Mucosa of rectum (tissue), 2 donors: ENCODE results near the gene F2R.
A peak's percentile ranks its signal among the peaks of the same experiment; 100 is the strongest.

Experiments
- H3K27ac ChIP-seq, 2 donors: one replicate each; pipeline ENCODE4 v1.7.0; 2013; ENCODE audit warnings: inconsistent platforms in 2 of 2, low read depth in 2 of 2, low read length in 2 of 2
- H3K27me3 ChIP-seq, 2 donors: one replicate each; pipeline ENCODE4 v1.7.0; 2013; ENCODE audit warnings: low read length in 2 of 2; ENCODE audit not compliant: control insufficient read depth in 2 of 2, insufficient read depth in 2 of 2
- H3K36me3 ChIP-seq, 2 donors: one replicate each; pipeline ENCODE4 v1.7.0; 2013; ENCODE audit warnings: low read length in 2 of 2; ENCODE audit not compliant: control insufficient read depth in 2 of 2, insufficient read depth in 2 of 2
- H3K4me1 ChIP-seq, 2 donors: one replicate each; pipeline ENCODE4 v1.7.0; 2013; ENCODE audit warnings: low read length in 2 of 2, mild to moderate bottlenecking in 1 of 2; ENCODE audit not compliant: control insufficient read depth in 2 of 2, insufficient read depth in 2 of 2
- H3K4me3 ChIP-seq, 2 donors: one replicate each; pipeline ENCODE4 v1.7.0; 2013; ENCODE audit warnings: low read length in 2 of 2
- H3K9ac ChIP-seq, 2 donors: one replicate each; pipeline ENCODE4 v1.7.0; 2013; ENCODE audit warnings: low read length in 2 of 2, low read depth in 1 of 2, mild to moderate bottlenecking in 1 of 2
- H3K9me3 ChIP-seq, 2 donors: one replicate each; pipeline ENCODE4 v1.7.0; 2013; ENCODE audit warnings: low read length in 2 of 2; ENCODE audit not compliant: control insufficient read depth in 2 of 2
- donor health status: healthy.
- donor health status: Normal muscosa, but diverticular disease.

F2R gene

DNA sequence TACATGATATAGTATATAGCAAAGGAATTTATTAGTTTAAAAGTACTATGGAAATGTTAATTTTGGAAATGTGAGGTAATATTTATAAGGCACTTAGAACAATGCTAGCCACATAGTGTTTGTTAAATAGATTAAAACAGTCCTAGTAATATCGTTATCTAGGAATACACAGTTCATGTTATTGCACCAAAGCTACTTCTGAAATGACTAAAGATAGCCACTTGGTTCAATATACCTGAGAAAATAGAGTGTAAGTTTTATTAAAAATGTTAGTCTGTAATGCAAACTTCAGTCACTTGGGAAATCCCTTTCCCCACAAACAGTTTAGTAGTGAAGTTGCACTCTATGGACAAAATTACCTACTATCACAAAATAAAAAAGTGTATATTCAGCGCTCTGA, 15.4 kb upstream of the F2R start:
- Histone ChIP-seq H3K36me3 (peaks cover 17 to 21% of the 10 kb centered on the region in 2 donors), H3K9ac (no peak overlapping the region), H3K27ac (no peak overlapping the region), H3K27me3 (no peaks in the 10 kb centered on the region), H3K4me1 (no peaks in the 10 kb centered on the region), H3K9me3 (no peaks in the 10 kb centered on the region), H3K4me3 (no peak overlapping the region)

- H3K27ac ChIP-seq, result no peak overlapping the region
- H3K36me3 ChIP-seq, result peaks cover 17% of the 10 kb centered on the region in 2 donors
- H3K4me1 ChIP-seq, result no peaks in the 10 kb centered on the region
- no peaks in the 10 kb centered on the region for H3K9me3 ChIP-seq
- H3K9ac ChIP-seq, result no peak overlapping the region
- no peaks in the 10 kb centered on the region for H3K27me3 ChIP-seq
- H3K4me3 ChIP-seq, result no peak overlapping the region
Observed at GRCh38 chr5:76701298-76701697, 14.6 kb upstream of the F2R start.

- Histone ChIP-seq H3K27ac (no peak overlapping the region), H3K4me1 (no peaks in the 10 kb centered on the region), H3K36me3 (peaks cover 15 to 18% of the 10 kb centered on the region in 2 donors), H3K9ac (no peak overlapping the region), H3K27me3 (no peaks in the 10 kb centered on the region), H3K4me3 (no peak overlapping the region), H3K9me3 (no peaks in the 10 kb centered on the region)
Observed at GRCh38 chr5:76703707-76704106, 12.2 kb upstream of the F2R start.

DNA sequence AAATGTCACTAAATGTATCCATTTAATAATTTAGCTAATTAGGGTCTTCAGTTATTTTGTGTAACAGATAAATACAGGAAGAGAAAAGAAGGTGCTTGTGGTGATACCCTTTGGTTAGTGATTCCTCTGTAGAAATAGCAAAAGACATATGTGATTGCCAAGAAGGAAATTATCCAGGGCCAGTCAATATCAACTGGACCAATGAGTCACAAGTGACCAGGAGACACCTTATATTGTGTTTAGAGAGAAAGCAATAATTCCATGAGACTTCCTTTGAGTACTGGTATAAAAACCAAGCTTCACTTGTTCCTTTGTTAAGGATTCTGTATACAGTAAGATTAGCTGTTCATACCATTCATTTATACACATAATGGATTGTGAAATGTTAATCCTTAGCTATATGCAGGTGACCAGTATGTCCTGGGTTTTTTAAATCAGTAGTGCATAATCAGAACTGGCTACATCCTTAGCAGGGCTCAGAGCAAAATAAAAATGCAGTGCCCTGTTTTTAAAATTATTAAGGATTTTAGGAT, 11.7 kb upstream of the F2R start:
- Histone ChIP-seq H3K27me3 (no peaks in the 10 kb centered on the region), H3K4me1 (no peaks in the 10 kb centered on the region), H3K9ac (no peak overlapping the region), H3K4me3 (no peak overlapping the region), H3K36me3 (peaks cover 16 to 18% of the 10 kb centered on the region in 2 donors), H3K27ac (no peak overlapping the region), H3K9me3 (no peaks in the 10 kb centered on the region)

DNA sequence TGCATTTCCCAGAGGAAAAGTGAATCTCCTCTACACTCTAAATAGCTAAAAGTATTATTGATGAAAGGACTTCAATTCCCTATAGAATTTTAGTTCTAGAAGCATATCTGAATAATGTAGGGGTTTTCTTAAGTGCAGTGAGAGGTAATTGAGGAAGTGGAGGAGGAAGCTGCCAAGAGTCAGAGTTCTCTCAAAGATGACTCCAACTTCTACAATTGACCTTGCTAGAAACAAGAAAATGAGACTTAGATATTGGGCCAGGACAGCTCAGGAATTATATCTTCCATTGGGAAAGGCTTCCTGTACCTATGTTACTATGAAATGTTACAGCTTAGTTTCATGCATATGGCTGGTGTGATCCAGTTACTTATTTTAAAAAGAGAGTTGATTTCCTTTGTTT, 10.4 kb upstream of the F2R start:
- H3K4me3 ChIP-seq, result no peak overlapping the region
- no peak overlapping the region for H3K27ac ChIP-seq
- no peaks in the 10 kb centered on the region for H3K9me3 ChIP-seq
- H3K36me3 ChIP-seq, result peaks cover 16 to 18% of the 10 kb centered on the region in 2 donors
- H3K27me3 ChIP-seq, result no peaks in the 10 kb centered on the region
- no peak overlapping the region for H3K9ac ChIP-seq
- no peaks in the 10 kb centered on the region for H3K4me1 ChIP-seq

DNA sequence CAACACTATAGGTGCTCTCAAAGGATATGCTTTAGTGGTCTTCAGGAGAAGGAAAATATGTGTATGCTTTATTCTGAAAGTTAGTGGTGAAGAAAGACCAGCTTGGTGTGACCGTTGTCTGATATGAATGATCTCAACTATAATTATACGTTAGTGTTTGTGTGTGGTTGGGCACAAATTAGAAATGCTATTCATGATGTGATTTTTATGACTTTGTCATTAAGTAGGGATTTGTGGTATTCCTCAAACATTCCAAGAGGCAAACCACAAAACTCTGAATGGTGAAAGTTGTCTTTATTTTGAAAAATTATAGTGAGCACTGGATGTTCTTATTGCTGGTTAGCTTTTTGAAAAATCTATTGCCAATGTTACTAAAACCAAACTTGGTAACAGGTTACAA, 6.2 kb upstream of the F2R start:
- H3K4me1 ChIP-seq, result no peaks in the 10 kb centered on the region
- no peaks in the 10 kb centered on the region for H3K9me3 ChIP-seq
- peaks cover under 1 to 2% of the 10 kb centered on the region in 2 donors for H3K27me3 ChIP-seq
- H3K27ac ChIP-seq, result no peak overlapping the region
- no peak overlapping the region for H3K4me3 ChIP-seq
- H3K9ac ChIP-seq, result no peak overlapping the region
- H3K36me3 ChIP-seq, result peaks cover 2 to 4% of the 10 kb centered on the region in 2 donors

DNA sequence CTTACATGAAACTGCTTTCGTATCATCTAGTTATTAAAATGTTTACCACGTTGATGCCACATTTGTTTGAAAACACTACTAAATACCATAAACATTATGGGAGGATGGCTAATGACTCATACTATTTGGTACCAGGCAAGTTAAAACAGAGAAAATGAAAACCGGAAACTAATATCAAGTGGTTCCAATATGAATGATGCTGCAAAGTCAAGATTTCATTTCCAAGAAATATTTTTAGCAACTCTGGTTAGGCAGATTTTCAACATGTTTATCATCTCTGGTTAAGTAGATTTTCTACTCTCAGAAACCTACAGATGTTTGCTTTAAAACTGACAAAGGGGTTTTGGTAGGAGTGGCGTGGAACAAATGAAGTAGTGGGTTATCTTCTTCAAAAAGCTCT, 4.9 kb upstream of the F2R start:
- Histone ChIP-seq H3K4me1 (no peaks in the 10 kb centered on the region), H3K4me3 (no peak overlapping the region), H3K27me3 (peaks cover 5 to 9% of the 10 kb centered on the region in 2 donors), H3K36me3 (peaks cover 2 to 4% of the 10 kb centered on the region in 2 donors), H3K27ac (no peak overlapping the region), H3K9ac (no peak overlapping the region), H3K9me3 (no peaks in the 10 kb centered on the region)

DNA sequence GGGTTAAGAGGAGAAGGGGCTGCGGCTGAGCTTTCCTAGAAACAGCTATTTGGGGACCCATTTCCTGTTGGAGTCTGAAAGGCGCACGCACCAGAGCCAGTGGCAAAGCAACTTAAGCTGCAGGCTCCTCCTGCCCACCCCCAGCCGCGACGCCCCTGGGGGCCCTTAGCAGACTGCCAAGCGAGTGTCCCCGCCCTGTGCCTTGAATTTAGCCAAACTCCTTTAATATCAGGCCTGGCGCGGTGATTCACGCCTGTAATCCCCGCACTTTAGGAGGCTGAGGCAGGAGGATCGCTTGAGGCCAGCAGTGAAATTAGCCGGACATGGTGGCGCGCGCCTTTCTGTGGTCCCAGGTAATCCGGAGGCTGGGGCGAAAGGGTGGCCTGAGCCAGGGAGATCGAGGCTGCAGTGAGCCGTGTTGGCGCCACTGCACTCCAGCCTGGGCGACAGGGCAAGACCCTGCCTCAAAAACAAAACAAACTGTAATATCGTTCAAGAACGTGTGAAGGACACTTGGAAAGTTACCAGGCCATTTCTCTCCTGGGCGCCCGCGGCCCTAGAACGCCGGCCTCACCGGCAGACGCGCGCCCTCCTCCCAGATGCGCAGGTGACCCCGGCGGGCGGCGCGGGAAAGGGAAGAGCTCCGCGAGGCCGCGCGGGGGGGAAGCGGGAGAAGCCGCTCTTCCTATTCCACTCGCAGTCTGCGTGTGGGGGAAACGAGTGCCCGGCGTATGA, 1.0 kb upstream of the F2R start:
- H3K4me3 ChIP-seq, result peak overlapping the region; percentile 76 to 88
- no peak overlapping the region for H3K27ac ChIP-seq

GRCh38 chr5:76715486-76715735, 515 bp upstream of the F2R start:
- Histone ChIP-seq H3K9ac (peak overlapping the region; percentile 60 to 75), H3K4me1 (peaks cover 3 to 7% of the 10 kb centered on the region in 2 donors), H3K4me3 (peak overlapping the region; percentile 76 to 88), H3K9me3 (no peaks in the 10 kb centered on the region), H3K27ac (no peak overlapping the region), H3K36me3 (no peaks in the 10 kb centered on the region), H3K27me3 (peaks cover 5 to 13% of the 10 kb centered on the region in 2 donors)

More for the DNA sequence above, 1.0 kb upstream of the F2R start:
- Histone ChIP-seq H3K9me3 (no peaks in the 10 kb centered on the region), H3K9ac (peak overlapping the region; percentile 60 to 75), H3K4me1 (peaks cover 3 to 7% of the 10 kb centered on the region in 2 donors), H3K27me3 (peaks cover 5 to 13% of the 10 kb centered on the region in 2 donors), H3K36me3 (no peaks in the 10 kb centered on the region)

- peak overlapping the region; percentile 80 to 88 for H3K4me3 ChIP-seq
- peak overlapping the region; percentile 68 to 75 for H3K9ac ChIP-seq
- H3K9me3 ChIP-seq, result no peaks in the 10 kb centered on the region
- peaks cover 5 to 13% of the 10 kb centered on the region in 2 donors for H3K27me3 ChIP-seq
- peak overlapping the region; percentile 29 to 68 for H3K27ac ChIP-seq
- no peaks in the 10 kb centered on the region for H3K36me3 ChIP-seq
- peaks cover 3 to 7% of the 10 kb centered on the region in 2 donors for H3K4me1 ChIP-seq
Observed at GRCh38 chr5:76716456-76717157, 681 bp downstream of the F2R start.
